ENCODE data around the gene TSACC.

The TSACC gene

GRCh38 chr1:156390469-156391365, 52.4 kb downstream of the TSACC start:
- TF ChIP-seq RAD21 (IDR thresholded peaks at IDR 0.05; ENCODE audit: low read depth) (no peak), YY1 (IDR thresholded peaks at IDR 0.05; ENCODE audit: low read depth) (no peak), TAF1 (IDR thresholded peaks at IDR 0.05; ENCODE audit: low read depth) (no peak), USF1 (IDR thresholded peaks at IDR 0.05) (no peak), CREB1 (IDR thresholded peaks at IDR 0.05; ENCODE audit: low read depth) (no peak), TCF12 (IDR thresholded peaks at IDR 0.05; ENCODE audit: low read depth) (no peak), EGR1 (IDR thresholded peaks at IDR 0.05) (no peak), EP300 (IDR thresholded peaks at IDR 0.05; ENCODE audit: borderline replicate concordance) (no peak), NFIC (IDR thresholded peaks at IDR 0.05) (no peak), ZBTB7A (IDR thresholded peaks at IDR 0.05; ENCODE audit: low read depth) (no peak), TEAD4 (IDR thresholded peaks at IDR 0.05) (no peak), FOXM1 (IDR thresholded peaks at IDR 0.05; ENCODE audit: borderline replicate concordance, low read depth) (no peak), CEBPB (IDR thresholded peaks at IDR 0.05) (no peak), REST (IDR thresholded peaks at IDR 0.05; ENCODE audit: low read depth) (no peak)
- TF ChIP-seq, protein P1, sequence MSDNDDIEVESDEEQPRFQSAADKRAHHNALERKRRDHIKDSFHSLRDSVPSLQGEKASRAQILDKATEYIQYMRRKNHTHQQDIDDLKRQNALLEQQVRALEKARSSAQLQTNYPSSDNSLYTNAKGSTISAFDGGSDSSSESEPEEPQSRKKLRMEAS (IDR thresholded peaks at IDR 0.05) = no peak

GRCh38 chr1:156391366-156391677, 53.0 kb downstream of the TSACC start:
- no peak for TF ChIP-seq FOXM1 (IDR thresholded peaks at IDR 0.05; ENCODE audit: borderline replicate concordance, low read depth)
- TF ChIP-seq EP300 (IDR thresholded peaks at IDR 0.05; ENCODE audit: borderline replicate concordance) = no peak
- no peak for TF ChIP-seq NFIC (IDR thresholded peaks at IDR 0.05)
- TF ChIP-seq, protein P1 (IDR thresholded peaks at IDR 0.05) = no peak
- no peak for TF ChIP-seq RAD21 (IDR thresholded peaks at IDR 0.05; ENCODE audit: low read depth)
- no peak for TF ChIP-seq ZBTB7A (IDR thresholded peaks at IDR 0.05; ENCODE audit: low read depth)
- no peak for TF ChIP-seq TEAD4 (IDR thresholded peaks at IDR 0.05)

- no peak for TF ChIP-seq ZBTB7A (IDR thresholded peaks at IDR 0.05; ENCODE audit: low read depth)
- no peak for TF ChIP-seq YY1 (IDR thresholded peaks at IDR 0.05; ENCODE audit: low read depth)
- TF ChIP-seq CREB1 (IDR thresholded peaks at IDR 0.05; ENCODE audit: low read depth) = no peak
- no peak for TF ChIP-seq TEAD4 (IDR thresholded peaks at IDR 0.05)
- TF ChIP-seq CEBPB (IDR thresholded peaks at IDR 0.05) = no peak
- no peak for TF ChIP-seq EP300 (IDR thresholded peaks at IDR 0.05; ENCODE audit: borderline replicate concordance)
- TF ChIP-seq FOXM1 (IDR thresholded peaks at IDR 0.05; ENCODE audit: borderline replicate concordance, low read depth) = no peak
- TF ChIP-seq EGR1 (IDR thresholded peaks at IDR 0.05) = no peak
- TF ChIP-seq, protein P1 (IDR thresholded peaks at IDR 0.05) = no peak
- no peak for TF ChIP-seq TCF12 (IDR thresholded peaks at IDR 0.05; ENCODE audit: low read depth)
These were observed 53.4 kb downstream of the TSACC start for GRCh38 chr1:156391701-156392100.

- no peak for TF ChIP-seq TCF12 (IDR thresholded peaks at IDR 0.05; ENCODE audit: low read depth)
- TF ChIP-seq REST (IDR thresholded peaks at IDR 0.05; ENCODE audit: low read depth) = no peak
- no peak for TF ChIP-seq RAD21 (IDR thresholded peaks at IDR 0.05; ENCODE audit: low read depth)
- TF ChIP-seq TEAD4 (IDR thresholded peaks at IDR 0.05) = no peak
- TF ChIP-seq, protein P1 (IDR thresholded peaks at IDR 0.05) = no peak
- no peak for TF ChIP-seq TAF1 (IDR thresholded peaks at IDR 0.05; ENCODE audit: low read depth)
- no peak for TF ChIP-seq CEBPB (IDR thresholded peaks at IDR 0.05)
- no peak for TF ChIP-seq NFIC (IDR thresholded peaks at IDR 0.05)
- no peak for TF ChIP-seq YY1 (IDR thresholded peaks at IDR 0.05; ENCODE audit: low read depth)
These were observed 54.1 kb downstream of the TSACC start for GRCh38 chr1:156392452-156392853.

GRCh38 chr1:156393095-156393494, 54.8 kb downstream of the TSACC start:
- no peak for TF ChIP-seq ZBTB7A (IDR thresholded peaks at IDR 0.05; ENCODE audit: low read depth)

DNA sequence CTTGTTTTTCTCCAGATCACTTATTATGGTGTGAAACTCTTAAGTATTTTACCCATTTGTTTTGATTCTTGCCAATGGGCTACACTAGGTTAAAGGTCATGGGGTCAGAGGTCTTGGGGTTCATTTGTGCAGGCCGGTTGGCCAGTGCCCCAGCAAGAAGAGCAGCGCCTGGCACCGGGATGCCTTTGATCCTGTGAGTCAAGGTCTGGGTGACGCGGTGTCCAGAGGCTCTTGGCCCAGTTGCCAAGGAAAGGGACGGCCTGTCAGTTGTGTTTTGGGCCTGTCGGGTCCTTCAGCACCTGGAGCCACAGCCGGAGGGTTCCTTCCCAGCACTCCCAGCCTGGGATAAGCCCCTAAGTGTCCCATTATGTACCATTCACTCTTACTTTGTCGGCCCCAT, 55.8 kb downstream of the TSACC start:
- TF ChIP-seq NFIC (IDR thresholded peaks at IDR 0.05) (no peak), CEBPB (IDR thresholded peaks at IDR 0.05) (no peak), ZBTB7A (IDR thresholded peaks at IDR 0.05; ENCODE audit: low read depth) (no peak), USF1 (IDR thresholded peaks at IDR 0.05) (no peak), TAF1 (IDR thresholded peaks at IDR 0.05; ENCODE audit: low read depth) (no peak), REST (IDR thresholded peaks at IDR 0.05; ENCODE audit: low read depth) (no peak), RAD21 (IDR thresholded peaks at IDR 0.05; ENCODE audit: low read depth) (no peak), CREB1 (IDR thresholded peaks at IDR 0.05; ENCODE audit: low read depth) (no peak), FOXM1 (IDR thresholded peaks at IDR 0.05; ENCODE audit: borderline replicate concordance, low read depth) (no peak), TEAD4 (IDR thresholded peaks at IDR 0.05) (no peak), EP300 (IDR thresholded peaks at IDR 0.05; ENCODE audit: borderline replicate concordance) (no peak), EGR1 (IDR thresholded peaks at IDR 0.05) (no peak), YY1 (IDR thresholded peaks at IDR 0.05; ENCODE audit: low read depth) (no peak), TCF12 (IDR thresholded peaks at IDR 0.05; ENCODE audit: low read depth) (no peak)
- TF ChIP-seq, protein P1 (IDR thresholded peaks at IDR 0.05) = no peak

Measured in Ishikawa (cell line).